ENCODE data around the gene PLXNA2.

Gene PLXNA2

GRCh38 chr1:208202333-208202995 lies 41.7 kb downstream of the PLXNA2 start:
- no peak for DNase-seq

GRCh38 chr1:208201229-208201628 lies 43.0 kb downstream of the PLXNA2 start:
- DNase-seq: peak; percentile 35

- no peak for DNase-seq
These were observed 44.1 kb downstream of the PLXNA2 start for GRCh38 chr1:208200116-208200515.

- no peak for DNase-seq
These were observed 45.9 kb downstream of the PLXNA2 start for GRCh38 chr1:208198236-208198635.

GRCh38 chr1:208194944-208195343 lies 49.2 kb downstream of the PLXNA2 start:
- no peak for DNase-seq

GRCh38 chr1:208192995-208193394 lies 51.2 kb downstream of the PLXNA2 start:
- no peak for DNase-seq

- DNase-seq: no peak
These were observed 53.4 kb downstream of the PLXNA2 start for GRCh38 chr1:208190784-208191183.

GRCh38 chr1:208189716-208190115 lies 54.5 kb downstream of the PLXNA2 start:
- no peak for DNase-seq

- DNase-seq: no peak
These were observed 55.0 kb downstream of the PLXNA2 start for GRCh38 chr1:208189183-208189582.

GRCh38 chr1:208188607-208189006 lies 55.6 kb downstream of the PLXNA2 start:
- DNase-seq: no peak

GRCh38 chr1:208187499-208188041 lies 56.6 kb downstream of the PLXNA2 start:
- no peak for DNase-seq

- DNase-seq: no peak
These were observed 58.4 kb downstream of the PLXNA2 start for GRCh38 chr1:208185801-208186231.

GRCh38 chr1:208184966-208185654 lies 59.1 kb downstream of the PLXNA2 start:
- DNase-seq: no peak

- peak; percentile 92 for DNase-seq
These were observed 59.9 kb downstream of the PLXNA2 start for GRCh38 chr1:208183977-208184911.

GRCh38 chr1:208182880-208183645 lies 61.1 kb downstream of the PLXNA2 start:
- no peak for DNase-seq

- DNase-seq: no peak
These were observed 62.8 kb downstream of the PLXNA2 start for GRCh38 chr1:208181364-208181763.

GRCh38 chr1:208180421-208180820 lies 63.8 kb downstream of the PLXNA2 start:
- no peak for DNase-seq

GRCh38 chr1:208179961-208180409 lies 64.2 kb downstream of the PLXNA2 start:
- no peak for DNase-seq

GRCh38 chr1:208179263-208179816 lies 64.8 kb downstream of the PLXNA2 start:
- no peak for DNase-seq

GRCh38 chr1:208178091-208178529 lies 66.1 kb downstream of the PLXNA2 start:
- no peak for DNase-seq

- no peak for DNase-seq
These were observed 66.5 kb downstream of the PLXNA2 start for GRCh38 chr1:208177656-208178055.

GRCh38 chr1:208176649-208177048 lies 67.5 kb downstream of the PLXNA2 start:
- no peak for DNase-seq
